ENCODE results near the gene TMEM62. TPM values are rescaled to one million over a fixed set of nuclear protein-coding genes. Genes with fewer than 3 reads are reported as not detected.

Gene TMEM62
- total RNA-seq, 1 donor from 2014 or later, result 11.0 TPM

DNA sequence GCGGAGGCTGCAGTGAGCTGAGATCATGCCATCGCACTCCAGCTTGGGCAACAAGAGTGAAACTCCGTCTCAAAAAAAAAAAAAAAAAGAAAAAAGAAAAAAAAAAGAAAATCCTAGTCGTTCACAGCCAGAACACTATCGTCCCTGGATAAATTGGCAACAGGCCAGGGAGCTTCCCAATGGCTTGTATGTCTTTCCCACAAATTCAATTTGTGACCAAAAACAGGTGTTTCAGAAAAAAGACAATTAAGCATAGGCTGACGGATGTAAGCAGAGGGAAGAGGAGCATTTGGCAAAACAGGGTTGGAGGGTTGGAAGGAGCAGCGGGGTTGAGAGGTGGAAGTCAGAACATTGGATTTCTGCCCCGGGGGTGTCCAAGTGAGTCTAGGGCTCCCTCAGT, 78.9 kb downstream of the TMEM62 start:
- no peak for DNase-seq (ENCODE audit: low spot score)
- Mint-ChIP-seq H3K4me3 (ENCODE audit: unreplicated experiment) (no peak overlapping the region), H3K4me1 (ENCODE audit: low read depth) (no peaks in the 10 kb centered on the region), H3K27ac (ENCODE audit: unreplicated experiment) (no peak overlapping the region), H3K27me3 (ENCODE audit: low read depth) (peaks cover 33% of the 10 kb centered on the region), H3K36me3 (ENCODE audit: low read depth) (no peaks in the 10 kb centered on the region), H3K9me3 (ENCODE audit: low read depth) (no peaks in the 10 kb centered on the region)
- TF ChIP-seq, protein P1, sequence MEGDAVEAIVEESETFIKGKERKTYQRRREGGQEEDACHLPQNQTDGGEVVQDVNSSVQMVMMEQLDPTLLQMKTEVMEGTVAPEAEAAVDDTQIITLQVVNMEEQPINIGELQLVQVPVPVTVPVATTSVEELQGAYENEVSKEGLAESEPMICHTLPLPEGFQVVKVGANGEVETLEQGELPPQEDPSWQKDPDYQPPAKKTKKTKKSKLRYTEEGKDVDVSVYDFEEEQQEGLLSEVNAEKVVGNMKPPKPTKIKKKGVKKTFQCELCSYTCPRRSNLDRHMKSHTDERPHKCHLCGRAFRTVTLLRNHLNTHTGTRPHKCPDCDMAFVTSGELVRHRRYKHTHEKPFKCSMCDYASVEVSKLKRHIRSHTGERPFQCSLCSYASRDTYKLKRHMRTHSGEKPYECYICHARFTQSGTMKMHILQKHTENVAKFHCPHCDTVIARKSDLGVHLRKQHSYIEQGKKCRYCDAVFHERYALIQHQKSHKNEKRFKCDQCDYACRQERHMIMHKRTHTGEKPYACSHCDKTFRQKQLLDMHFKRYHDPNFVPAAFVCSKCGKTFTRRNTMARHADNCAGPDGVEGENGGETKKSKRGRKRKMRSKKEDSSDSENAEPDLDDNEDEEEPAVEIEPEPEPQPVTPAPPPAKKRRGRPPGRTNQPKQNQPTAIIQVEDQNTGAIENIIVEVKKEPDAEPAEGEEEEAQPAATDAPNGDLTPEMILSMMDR (IDR thresholded peaks at IDR 0.05), result no peak

- Mint-ChIP-seq H3K36me3 (ENCODE audit: low read depth) (no peaks in the 10 kb centered on the region), H3K4me1 (ENCODE audit: low read depth) (no peaks in the 10 kb centered on the region), H3K9me3 (ENCODE audit: low read depth) (no peaks in the 10 kb centered on the region), H3K27me3 (ENCODE audit: low read depth) (peaks cover 29% of the 10 kb centered on the region), H3K27ac (ENCODE audit: unreplicated experiment) (no peak overlapping the region), H3K4me3 (ENCODE audit: unreplicated experiment) (no peak overlapping the region)
- TF ChIP-seq, protein P1 (IDR thresholded peaks at IDR 0.05), result no peak
- DNase-seq (ENCODE audit: low spot score), result no peak
These were observed 79.6 kb downstream of the TMEM62 start for GRCh38 chr15:43212951-43213350.

DNA sequence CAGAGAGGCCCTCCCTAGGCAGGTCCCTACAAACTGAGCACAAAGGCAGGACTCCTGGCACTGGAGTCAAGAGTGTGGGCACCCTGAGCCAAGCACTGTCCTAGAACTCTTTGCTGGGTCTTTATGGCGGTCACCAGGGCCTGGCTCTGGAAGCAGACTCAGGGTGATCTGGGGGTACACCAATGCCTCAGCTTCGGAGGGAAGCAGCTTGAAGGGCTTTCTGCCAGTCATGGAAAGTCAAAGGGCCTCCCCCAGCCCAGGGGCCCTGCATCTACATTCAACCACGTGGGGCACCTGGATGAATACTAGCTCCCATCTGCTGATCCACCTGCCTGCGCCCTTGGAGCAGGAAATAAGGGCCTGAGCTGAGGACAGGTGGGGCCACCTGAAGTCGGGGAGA, 80.1 kb downstream of the TMEM62 start:
- H3K4me3 Mint-ChIP-seq (ENCODE audit: unreplicated experiment), result no peak overlapping the region
- peaks cover 28% of the 10 kb centered on the region for H3K27me3 Mint-ChIP-seq (ENCODE audit: low read depth)
- no peak overlapping the region for H3K27ac Mint-ChIP-seq (ENCODE audit: unreplicated experiment)
- DNase-seq (ENCODE audit: low spot score), result no peak
- H3K9me3 Mint-ChIP-seq (ENCODE audit: low read depth), result no peaks in the 10 kb centered on the region
- H3K36me3 Mint-ChIP-seq (ENCODE audit: low read depth), result no peaks in the 10 kb centered on the region
- TF ChIP-seq, protein P1 (IDR thresholded peaks at IDR 0.05), result no peak
- no peaks in the 10 kb centered on the region for H3K4me1 Mint-ChIP-seq (ENCODE audit: low read depth)

DNA sequence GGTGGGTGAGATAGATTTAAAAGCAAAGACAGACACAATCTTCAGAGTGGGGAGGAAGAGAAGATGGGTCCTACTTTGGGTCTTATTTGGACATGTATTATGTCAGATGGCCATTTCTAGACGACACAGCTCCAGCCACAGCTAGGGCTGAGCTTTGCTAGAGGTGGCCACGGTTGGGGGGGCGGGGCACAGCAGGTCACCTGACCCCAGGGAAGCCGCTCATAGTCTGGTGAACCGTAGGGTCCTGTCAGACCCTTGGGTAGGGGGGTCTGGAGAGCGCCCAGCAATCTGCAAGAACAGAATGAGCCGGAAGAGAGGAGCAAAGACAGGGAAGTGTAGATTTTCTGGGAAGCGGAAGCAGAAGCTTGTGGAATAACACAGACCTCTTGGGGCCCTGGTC, 80.8 kb downstream of the TMEM62 start:
- Mint-ChIP-seq H3K9me3 (ENCODE audit: low read depth) (no peaks in the 10 kb centered on the region), H3K27ac (ENCODE audit: unreplicated experiment) (no peak overlapping the region), H3K27me3 (ENCODE audit: low read depth) (peaks cover 23% of the 10 kb centered on the region), H3K4me3 (ENCODE audit: unreplicated experiment) (no peak overlapping the region), H3K36me3 (ENCODE audit: low read depth) (no peaks in the 10 kb centered on the region), H3K4me1 (ENCODE audit: low read depth) (no peaks in the 10 kb centered on the region)
- TF ChIP-seq, protein P1 (IDR thresholded peaks at IDR 0.05), result no peak
- DNase-seq (ENCODE audit: low spot score), result no peak

DNA sequence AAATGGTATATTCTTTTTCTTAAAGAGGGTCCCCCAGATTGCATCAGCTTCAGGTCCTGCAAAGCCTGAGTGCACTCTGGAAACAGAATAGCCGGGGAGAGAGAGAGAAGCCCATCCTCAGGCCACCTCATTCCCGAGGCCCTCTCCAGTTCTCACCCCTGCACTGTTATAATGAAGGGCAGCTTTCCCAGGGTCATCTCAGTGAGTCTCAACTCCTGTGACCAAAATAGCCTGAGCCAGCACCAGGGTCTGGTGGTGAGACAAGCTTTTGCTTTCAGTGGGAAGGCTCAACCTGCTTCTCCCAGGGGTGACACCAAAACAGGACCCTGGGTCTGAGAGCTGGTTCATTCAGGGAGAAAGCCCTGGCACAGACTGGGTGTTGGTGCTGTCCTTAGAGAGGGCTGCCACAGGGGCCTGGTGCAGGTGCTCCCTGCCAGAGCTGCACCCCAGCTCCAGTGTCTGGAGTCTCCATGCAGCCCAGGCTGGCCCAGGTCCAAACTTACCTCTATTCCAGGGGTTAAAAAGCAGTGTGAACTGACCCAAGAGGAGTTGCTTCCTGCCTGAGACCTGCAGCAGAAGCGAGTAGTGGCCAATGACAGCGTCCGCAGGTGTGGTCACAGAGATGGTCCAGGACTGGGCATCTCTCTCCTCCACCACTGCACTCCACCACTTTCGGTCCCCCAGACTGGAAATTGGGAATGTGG, 81.4 kb downstream of the TMEM62 start:
- Mint-ChIP-seq H3K4me3 (ENCODE audit: unreplicated experiment) (no peak overlapping the region), H3K27me3 (ENCODE audit: low read depth) (peaks cover 18% of the 10 kb centered on the region), H3K4me1 (ENCODE audit: low read depth) (peaks cover 4% of the 10 kb centered on the region), H3K27ac (ENCODE audit: unreplicated experiment) (no peak overlapping the region), H3K36me3 (ENCODE audit: low read depth) (no peaks in the 10 kb centered on the region), H3K9me3 (ENCODE audit: low read depth) (no peaks in the 10 kb centered on the region)
- no peak for DNase-seq (ENCODE audit: low spot score)
- TF ChIP-seq, protein P1 (IDR thresholded peaks at IDR 0.05), result no peak
